PC-3 (cell line): ENCODE results near the gene CDC25B.

Source experiments
- EZH2phosphoT487 ChIP-seq: fragments of 300-600 bp; sonication (generic); IDR thresholded peaks from 2 replicates; pipeline ENCODE4 v1.6.1; 2018; ENCODE audit warnings: mild to moderate bottlenecking, antibody characterized with exemption, low read length, borderline replicate concordance
- TF ChIP-seq, protein P1 (sequence below): fragments of 300-600 bp; sonication (generic); conservative IDR thresholded peaks from 2 replicates; pipeline ENCODE4 v1.5.1; 2017; ENCODE audit warnings: antibody characterized with exemption, low read depth, mild to moderate bottlenecking, low read length

DNA sequence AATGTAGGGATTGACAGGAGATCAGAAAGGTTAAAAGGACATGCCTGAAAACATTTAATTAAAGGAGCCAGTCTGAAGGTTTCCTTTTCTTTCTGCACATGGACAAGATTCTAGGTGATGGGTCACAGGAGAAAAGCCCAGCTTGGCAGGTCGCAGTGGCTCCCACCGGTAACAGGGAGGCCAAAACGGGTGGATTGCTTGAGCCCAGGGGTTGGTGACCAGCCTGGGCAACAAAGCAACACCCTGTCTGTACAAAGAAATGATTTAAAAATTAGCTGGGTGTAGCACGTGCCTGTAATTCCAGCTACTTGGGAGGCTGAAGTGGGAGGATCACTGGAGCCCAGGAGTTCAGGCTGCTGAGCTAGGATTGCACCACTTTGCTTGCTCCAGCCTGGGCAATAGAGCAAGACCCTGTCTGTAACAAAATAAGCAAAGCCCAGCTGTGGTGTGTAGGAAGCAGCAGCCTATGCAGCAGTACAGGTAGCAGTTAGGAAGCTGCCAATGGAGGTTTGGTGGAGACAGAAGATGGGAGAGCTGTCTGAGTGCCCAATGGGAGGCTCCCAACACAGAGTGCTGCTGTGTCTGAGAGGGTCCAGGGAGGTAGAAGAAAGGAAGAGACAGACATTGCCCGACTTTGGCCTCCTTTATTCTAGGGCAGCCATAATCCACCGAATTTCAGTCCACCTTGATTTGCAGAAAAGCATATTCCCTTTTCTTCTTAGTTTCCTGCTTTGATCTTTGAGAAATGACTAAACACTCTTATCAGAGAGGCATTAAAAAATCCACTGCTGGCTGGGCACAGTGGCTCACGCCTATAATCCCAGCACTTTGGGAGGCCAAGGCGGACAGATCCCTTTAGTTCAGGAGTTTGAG is 17.1 kb downstream of the CDC25B start:
- TF ChIP-seq, protein P1, sequence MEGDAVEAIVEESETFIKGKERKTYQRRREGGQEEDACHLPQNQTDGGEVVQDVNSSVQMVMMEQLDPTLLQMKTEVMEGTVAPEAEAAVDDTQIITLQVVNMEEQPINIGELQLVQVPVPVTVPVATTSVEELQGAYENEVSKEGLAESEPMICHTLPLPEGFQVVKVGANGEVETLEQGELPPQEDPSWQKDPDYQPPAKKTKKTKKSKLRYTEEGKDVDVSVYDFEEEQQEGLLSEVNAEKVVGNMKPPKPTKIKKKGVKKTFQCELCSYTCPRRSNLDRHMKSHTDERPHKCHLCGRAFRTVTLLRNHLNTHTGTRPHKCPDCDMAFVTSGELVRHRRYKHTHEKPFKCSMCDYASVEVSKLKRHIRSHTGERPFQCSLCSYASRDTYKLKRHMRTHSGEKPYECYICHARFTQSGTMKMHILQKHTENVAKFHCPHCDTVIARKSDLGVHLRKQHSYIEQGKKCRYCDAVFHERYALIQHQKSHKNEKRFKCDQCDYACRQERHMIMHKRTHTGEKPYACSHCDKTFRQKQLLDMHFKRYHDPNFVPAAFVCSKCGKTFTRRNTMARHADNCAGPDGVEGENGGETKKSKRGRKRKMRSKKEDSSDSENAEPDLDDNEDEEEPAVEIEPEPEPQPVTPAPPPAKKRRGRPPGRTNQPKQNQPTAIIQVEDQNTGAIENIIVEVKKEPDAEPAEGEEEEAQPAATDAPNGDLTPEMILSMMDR, result no peak
- TF ChIP-seq EZH2phosphoT487, result no peak
